ENCODE data around the gene MBD6. TPM values are rescaled to one million over a fixed set of nuclear protein-coding genes. Genes with fewer than 3 reads are reported as not detected.
A peak's percentile ranks its signal among the peaks of the same experiment; 100 is the strongest.

The MBD6 gene
- polyA plus RNA-seq, 12 donors: 28.7 to 61.8 (median 39.2) TPM; not detected in 1

GRCh38 chr12:57528176-57528575 lies 5.6 kb downstream of the MBD6 start:
- no peak for DNase-seq

- DNase-seq: no peak
These were observed 6.4 kb downstream of the MBD6 start for GRCh38 chr12:57528831-57529555.

- no peak for DNase-seq
These were observed 7.2 kb downstream of the MBD6 start for GRCh38 chr12:57529831-57530230.

- DNase-seq: no peak
These were observed 7.9 kb downstream of the MBD6 start for GRCh38 chr12:57530396-57531142.

- DNase-seq: no peak
These were observed 9.2 kb downstream of the MBD6 start for GRCh38 chr12:57531836-57532235.

DNA sequence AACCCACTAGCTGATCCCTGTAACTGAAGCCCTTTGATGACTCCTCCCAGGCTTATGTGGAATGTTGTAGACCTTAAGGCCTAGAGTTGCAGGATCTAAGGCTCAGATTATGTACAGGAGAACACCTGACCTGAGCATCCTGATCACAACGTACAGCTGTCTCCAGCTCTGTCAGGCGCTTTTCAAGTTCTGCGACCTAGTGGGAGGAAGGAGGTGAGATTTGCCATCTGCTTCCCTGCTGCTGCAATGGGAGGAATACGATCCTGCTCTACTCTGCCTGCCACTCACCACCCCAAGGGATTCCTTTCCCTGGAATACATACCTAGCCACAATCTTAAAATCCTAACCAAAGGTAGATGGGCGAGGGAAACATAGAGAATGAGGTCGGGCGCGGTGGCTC lies 10.5 kb downstream of the MBD6 start:
- DNase-seq: no peak

DNA sequence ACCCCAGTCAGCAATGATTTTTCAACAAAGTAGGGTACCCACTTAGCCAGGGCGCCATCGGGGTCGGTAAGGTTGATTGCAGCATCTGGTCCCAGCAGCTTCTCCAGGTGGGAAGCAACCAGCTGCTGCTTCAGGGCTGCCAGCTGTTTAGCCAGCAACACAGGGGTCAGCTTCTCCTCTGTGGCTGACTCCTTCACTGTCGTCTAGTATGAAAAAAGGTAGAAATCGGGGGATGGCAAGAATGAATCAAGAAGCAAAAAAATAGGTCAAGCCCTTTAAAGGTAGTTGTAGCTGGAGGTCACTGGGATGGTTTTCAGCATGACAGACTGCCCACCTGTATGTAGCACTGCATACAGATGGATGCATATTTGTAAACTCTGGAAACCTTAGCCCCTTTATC lies 11.6 kb downstream of the MBD6 start:
- DNase-seq: no peak

- no peak for DNase-seq
These were observed 12.4 kb downstream of the MBD6 start for GRCh38 chr12:57534991-57535543.

- DNase-seq: no peak
These were observed 13.4 kb downstream of the MBD6 start for GRCh38 chr12:57535764-57536596.

GRCh38 chr12:57536597-57536942 lies 13.9 kb downstream of the MBD6 start:
- DNase-seq: no peak

DNA sequence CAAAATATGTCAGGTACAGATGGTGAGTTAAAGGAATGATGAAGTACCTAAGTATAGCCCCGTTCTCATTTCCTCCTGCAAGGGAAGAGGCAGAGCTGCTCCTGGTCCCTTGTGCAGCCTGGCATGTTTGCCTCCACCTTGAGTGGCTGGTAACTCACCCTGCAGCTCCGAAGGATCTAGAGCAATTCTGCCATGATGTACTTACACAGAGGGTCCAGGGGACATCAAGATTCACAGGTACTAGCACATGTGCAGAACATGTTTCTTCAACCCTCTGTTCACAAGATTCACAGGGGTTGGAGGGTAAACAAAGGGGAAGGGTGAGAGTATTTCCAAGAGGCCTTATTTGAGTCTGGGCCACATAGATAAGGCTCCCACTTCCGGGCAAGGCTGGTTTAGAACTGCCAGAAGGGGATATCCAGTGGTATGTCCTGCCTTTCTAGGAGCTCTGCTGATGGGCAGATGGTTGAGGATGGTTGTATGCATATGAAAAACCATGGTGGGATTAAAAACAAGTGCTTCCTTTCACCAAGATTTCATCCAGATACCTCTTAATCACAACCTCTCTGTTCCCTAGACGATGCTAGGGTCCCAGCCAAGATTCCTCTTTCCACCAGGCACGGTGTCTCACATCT lies 16.6 kb downstream of the MBD6 start:
- DNase-seq: no peak

- DNase-seq: no peak
These were observed 18.4 kb downstream of the MBD6 start for GRCh38 chr12:57541001-57541400.

DNA sequence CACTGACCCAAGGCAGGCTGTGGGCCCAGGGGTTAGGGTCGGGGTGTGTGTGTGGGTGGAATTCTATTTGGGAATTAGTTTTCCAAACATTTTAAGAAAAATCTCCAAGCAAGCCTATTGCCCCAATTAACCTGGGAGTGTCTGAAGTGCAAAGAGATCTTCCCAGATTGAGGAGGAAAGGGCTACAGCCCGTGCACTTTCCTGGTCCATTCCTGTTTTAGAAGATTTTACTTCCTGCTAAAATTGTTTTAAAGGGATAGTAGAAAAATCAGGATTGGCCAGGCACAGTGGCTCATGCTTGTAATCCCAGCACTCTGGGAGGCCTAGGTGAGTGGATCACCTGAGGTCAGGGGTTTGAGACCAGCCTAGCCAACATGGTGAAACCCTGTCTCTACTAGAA lies 19.1 kb downstream of the MBD6 start:
- no peak for DNase-seq

GRCh38 chr12:57543581-57543980 lies 21.0 kb downstream of the MBD6 start:
- no peak for DNase-seq

- DNase-seq: no peak
These were observed 23.3 kb downstream of the MBD6 start for GRCh38 chr12:57545809-57546437.

DNA sequence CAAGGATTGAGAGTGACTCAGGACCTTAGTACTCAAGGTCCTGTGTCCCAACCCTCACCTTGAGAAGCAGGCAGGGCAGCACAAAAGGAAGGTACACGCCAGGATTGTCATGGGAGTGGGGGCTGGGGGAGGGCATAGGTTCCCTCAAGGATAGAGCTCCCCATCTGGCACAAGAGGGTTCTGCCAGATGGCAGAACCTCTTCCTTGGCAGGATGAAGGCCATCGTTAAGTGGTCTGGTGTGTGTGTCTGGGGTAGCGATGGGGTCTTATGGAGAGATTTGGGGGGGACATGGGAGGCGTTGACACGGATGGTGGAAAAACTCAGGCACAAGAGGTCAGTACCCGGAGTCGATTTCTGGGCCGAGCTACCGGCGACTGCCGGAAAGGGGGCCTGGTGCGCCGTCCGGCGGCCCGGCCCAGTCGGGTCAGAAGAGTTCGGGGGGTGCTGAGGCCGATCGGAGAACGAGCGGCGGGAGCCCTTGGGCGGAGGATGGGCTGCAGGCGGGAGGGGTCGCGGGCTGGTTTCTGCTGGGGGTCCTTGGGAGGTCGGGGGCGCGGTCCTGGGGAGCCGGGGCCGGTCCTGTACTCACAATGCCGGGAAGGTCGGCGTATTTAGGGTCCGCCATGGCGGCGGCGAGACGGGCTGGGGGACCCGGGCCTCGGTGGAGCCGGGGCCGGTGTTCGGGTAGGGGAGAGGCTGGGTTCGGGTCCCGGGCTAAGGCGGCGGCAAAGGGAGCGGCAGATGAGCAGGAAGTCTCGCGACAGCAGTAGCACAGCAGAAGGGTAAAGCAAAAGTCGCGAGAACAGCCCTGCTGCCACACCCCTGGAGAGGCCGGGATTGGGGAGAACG lies 24.0 kb downstream of the MBD6 start, which contains the start of gene DCTN2:
DCTN2 (minus strand) TSS at position 755 of the 850 bp plus-strand sequence; CDS start at position 626, 129 bp downstream.
- DNase-seq: peak; percentile 97

GRCh38 chr12:57547288-57548012 lies 24.8 kb downstream of the MBD6 start:
- DNase-seq: no peak

DNA sequence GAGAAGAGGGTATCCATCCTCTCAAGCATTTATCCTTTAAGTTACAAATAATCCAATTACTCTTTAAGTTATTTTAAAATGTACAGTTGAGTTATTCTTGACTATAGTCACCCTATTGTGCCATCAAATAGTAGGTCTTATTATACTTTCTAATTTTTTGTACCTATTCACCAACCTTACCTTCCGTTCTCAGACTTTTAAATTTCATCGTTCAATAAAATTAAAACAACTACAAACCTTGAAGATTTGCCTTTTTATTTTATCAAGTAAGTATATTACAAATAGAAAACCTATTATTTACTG lies 25.3 kb downstream of the MBD6 start:
- DNase-seq: no peak

DNA sequence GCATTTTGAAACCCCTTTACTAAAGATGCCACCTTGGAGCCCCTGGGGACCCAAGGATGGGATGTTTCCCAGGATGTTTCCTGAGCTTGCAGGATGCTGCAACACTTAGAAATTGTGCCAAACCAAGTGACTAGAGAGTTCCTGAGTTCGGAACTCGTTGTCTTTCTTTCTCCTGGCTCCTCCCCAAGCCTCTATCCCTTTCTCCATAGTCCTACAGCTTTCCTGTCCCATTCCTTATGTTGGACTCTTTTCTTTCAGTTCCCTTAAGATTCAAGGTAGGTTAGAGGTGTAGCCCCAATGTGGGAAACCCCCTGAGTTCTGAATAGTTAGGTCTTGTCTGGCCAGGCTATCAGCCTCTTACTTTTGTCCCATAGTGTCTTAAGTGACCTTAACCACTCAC lies 25.9 kb downstream of the MBD6 start:
- no peak for DNase-seq

Data from muscle of arm (tissue), 12 donors.